ENCODE results near the gene CFL1.

GRCh38 chr11:65853246-65853979, 4.6 kb downstream of the CFL1 start:
- TF ChIP-seq POLR2A (IDR thresholded peaks at IDR 0.05; ENCODE audit: low read length) (peak; percentile 42), GATA1 (IDR thresholded peaks at IDR 0.05; ENCODE audit: low read depth, low read length) (no peak)
